Activated naive CD4-positive, alpha-beta T cell treated with anti-CD3 and anti-CD28 coated beads, Interleukin-2, amount 10 ng/mL, durations not matched to agents 7 days and 5 days (primary cell): ENCODE data around the gene C1orf87.

Experiments used
- CTCF ChIA-PET: fragments of 350-600 bp; sonication (Branson Sonifier 250); formaldehyde crosslinking; loops from one replicate; lab custom pipeline; 2021; ENCODE audit warnings: antibody characterized with exemption; lab: Charles Lee
- DNase-seq: peaks from one replicate; pipeline ENCODE4 v3.0.0-alpha.2; 2020
- H3K27ac Mint-ChIP-seq: one replicate; pipeline ENCODE4 v1.8.0; 2021; ENCODE audit warnings: mild to moderate bottlenecking, moderate library complexity, mixed read lengths
- H3K27me3 Mint-ChIP-seq: one replicate; pipeline ENCODE4 v1.8.0; 2021; ENCODE audit warnings: mild to moderate bottlenecking, mixed read lengths
- H3K36me3 Mint-ChIP-seq: one replicate; pipeline ENCODE4 v1.8.0; 2021; ENCODE audit warnings: mixed read lengths
- H3K4me1 Mint-ChIP-seq: one replicate; pipeline ENCODE4 v1.8.0; 2021; ENCODE audit warnings: mixed read lengths
- H3K4me3 Mint-ChIP-seq: one replicate; pipeline ENCODE4 v1.8.0; 2021; ENCODE audit warnings: mild to moderate bottlenecking, moderate library complexity, mixed read lengths
- H3K9me3 Mint-ChIP-seq: one replicate; pipeline ENCODE4 v1.8.0; 2021; ENCODE audit warnings: mixed read lengths

C1orf87 gene, protein sequence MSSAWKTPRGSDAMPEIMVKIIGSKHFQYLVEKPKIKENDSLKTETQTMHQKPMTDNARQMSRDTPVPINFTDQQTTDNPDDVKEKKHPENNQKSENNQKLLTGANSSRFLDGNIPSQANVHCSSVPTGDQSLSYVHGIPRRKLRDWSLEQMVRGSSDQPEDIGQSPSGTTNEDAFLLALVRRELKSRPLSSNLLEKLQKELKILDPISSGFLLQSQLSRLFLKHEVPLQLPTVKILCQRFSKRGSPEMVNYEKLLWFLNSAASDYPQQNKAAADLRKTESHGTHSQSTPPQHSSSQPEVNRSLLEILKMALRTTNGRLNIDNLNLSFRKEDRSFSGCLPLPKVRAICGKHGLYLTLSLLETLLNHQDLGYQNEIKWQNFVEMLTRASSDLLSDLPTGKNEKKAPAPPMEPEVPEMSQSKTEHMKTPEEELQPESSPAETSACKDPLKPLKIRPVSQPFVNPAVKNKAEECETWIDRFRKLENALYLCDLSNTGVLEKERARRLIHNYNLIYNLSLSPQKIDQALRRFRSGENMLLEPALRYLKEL

DNA sequence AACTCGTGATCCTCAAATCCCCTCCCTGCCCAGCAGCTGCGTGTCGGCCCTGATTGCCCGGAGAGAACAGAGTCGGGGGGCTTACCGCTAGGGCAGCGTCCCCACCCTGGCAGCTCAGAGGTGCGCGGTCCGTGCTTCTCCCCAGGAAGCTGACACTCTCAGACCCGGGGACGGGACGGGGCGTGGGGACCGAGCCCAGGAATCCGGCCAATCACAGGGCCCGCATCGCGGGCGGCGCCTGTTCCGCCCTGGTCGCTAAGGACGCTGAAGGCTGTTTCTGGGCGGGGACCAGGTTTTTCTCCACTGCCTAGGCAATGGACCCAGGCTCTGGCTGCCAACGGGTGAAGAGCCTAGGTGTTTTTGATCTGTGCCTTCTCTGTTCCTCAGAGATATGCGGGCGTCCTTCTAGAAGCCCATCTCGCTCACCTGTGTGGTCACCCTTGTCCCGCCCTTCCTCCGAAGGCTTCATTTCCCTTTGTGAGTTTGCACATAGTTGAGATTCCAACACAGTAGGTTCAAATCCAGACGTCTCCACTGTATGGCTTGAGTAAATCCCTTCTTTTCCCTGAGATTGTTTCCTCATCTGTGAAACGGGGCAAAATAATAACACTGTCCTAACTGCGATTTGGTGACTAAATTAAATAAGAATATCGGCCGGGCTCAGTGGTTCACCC is at the start of gene C1orf87:
Gene C1orf87 (minus strand): TSS at position 166 of the 674 bp plus-strand sequence. CDS start 1,127 bp downstream, outside the sequence.
- Mint-ChIP-seq H3K27me3 (peaks cover 27% of the 10 kb centered on the region), H3K9me3 (no peaks in the 10 kb centered on the region), H3K4me1 (no peaks in the 10 kb centered on the region), H3K36me3 (no peaks in the 10 kb centered on the region), H3K4me3 (no peak within 1 kb of the TSS), H3K27ac (no peak within 1 kb of the TSS)
- DNase-seq: no peak
- CTCF ChIA-PET: no interaction called here

DNA sequence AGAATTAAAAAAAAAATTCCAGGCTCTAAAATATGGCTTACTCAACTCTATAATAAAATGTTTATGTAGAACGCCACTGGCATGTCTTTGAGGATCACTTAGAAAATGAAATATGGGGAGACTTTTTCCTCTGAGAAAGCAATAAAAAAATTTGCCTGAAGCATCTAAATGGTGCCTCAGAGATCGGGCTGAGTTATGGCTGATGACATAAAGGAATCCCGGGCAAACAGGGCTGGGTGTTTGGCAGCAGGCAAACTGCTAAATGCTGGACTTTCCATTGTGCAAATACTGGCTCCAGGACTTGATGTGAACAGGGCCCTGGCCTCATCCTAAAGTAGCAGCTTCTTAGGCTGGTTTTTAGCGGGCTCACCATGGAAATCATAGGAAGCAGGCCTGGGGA is 44.5 kb upstream of the C1orf87 start:
- Mint-ChIP-seq H3K27ac (no peak overlapping the region), H3K9me3 (no peaks in the 10 kb centered on the region), H3K4me3 (no peak overlapping the region), H3K36me3 (no peaks in the 10 kb centered on the region), H3K4me1 (no peaks in the 10 kb centered on the region), H3K27me3 (no peaks in the 10 kb centered on the region)
- CTCF ChIA-PET: no interaction called here
- DNase-seq: no peak

DNA sequence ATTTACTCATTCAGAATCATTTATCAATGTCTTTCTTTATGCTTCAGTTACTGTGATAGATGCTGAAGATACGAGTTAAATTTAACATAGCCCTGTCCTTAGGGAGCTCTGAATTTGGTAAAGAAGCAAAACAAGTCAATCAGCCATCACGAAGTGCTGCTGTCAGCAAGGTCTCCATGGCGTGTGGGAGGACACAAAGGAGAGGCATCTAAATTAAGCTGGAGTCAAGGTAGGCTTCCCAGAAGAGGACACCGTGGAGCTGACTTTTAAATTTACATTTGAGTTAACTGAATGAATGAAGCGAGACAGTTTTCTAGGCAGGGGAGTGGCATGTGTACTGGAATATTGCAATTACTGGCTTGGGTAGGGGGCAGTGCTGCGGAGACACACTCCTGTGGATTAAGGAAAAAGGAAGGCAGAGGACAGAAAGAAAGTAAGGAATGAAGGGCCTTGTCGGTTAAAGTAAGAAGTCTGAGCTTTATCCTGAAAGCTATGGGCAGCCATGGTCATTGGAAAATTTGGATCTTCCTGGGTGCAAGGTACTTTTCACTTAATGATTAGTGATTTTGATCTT is 41.3 kb upstream of the C1orf87 start:
- CTCF ChIA-PET: no interaction called here
- no peaks in the 10 kb centered on the region for H3K4me1 Mint-ChIP-seq
- no peaks in the 10 kb centered on the region for H3K27me3 Mint-ChIP-seq
- H3K36me3 Mint-ChIP-seq: no peaks in the 10 kb centered on the region
- H3K27ac Mint-ChIP-seq: no peak overlapping the region
- no peaks in the 10 kb centered on the region for H3K9me3 Mint-ChIP-seq
- H3K4me3 Mint-ChIP-seq: no peak overlapping the region
- DNase-seq: no peak

DNA sequence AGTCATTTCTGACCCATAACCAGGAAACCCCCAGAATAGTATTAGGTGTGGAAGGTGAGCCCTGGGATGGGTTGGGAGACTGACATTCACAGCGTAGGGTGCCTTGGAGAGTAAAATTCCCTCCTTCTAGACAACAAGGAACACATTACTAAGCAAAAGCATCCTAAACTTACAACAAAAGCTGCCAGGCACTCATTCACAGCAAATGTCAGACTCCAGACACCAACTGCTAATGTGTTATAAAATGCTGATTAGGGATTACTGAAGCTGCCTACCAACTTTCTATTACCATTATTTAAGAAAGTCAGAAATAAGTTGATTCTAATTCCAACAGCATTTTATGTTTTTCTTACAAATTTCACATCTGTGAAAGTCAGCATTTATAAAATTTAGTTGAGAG is 40.0 kb upstream of the C1orf87 start:
- no peaks in the 10 kb centered on the region for H3K4me1 Mint-ChIP-seq
- no peak overlapping the region for H3K4me3 Mint-ChIP-seq
- H3K27me3 Mint-ChIP-seq: no peaks in the 10 kb centered on the region
- no peak for DNase-seq
- no peaks in the 10 kb centered on the region for H3K36me3 Mint-ChIP-seq
- H3K27ac Mint-ChIP-seq: no peak overlapping the region
- CTCF ChIA-PET: interaction anchor here (0.8 kb wide), 1 partner anchor 253 kb away, joined by 3 read pairs; no protein-coding TSS in a partner anchor
- no peaks in the 10 kb centered on the region for H3K9me3 Mint-ChIP-seq

DNA sequence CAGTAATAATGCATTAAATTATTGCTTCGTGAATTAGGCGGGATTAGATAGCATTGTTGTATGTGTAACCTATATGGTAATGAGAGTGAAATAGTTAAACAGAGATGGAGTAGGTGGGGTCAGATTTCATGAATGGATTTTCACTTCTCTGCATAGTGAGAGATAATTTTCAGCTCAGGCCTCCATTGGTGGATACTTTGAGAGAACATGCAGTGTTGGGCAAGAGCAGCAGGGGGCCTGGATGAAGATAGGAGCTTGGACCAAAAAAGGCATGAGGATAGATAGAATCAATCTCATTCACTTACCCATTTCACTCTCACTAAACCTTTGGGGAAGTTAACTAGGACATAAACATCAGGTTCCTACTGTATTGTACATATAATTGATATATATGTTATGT is 39.5 kb upstream of the C1orf87 start:
- no peak for DNase-seq
- H3K4me1 Mint-ChIP-seq: no peaks in the 10 kb centered on the region
- H3K9me3 Mint-ChIP-seq: no peaks in the 10 kb centered on the region
- CTCF ChIA-PET: no interaction called here
- H3K27ac Mint-ChIP-seq: no peak overlapping the region
- no peaks in the 10 kb centered on the region for H3K36me3 Mint-ChIP-seq
- no peak overlapping the region for H3K4me3 Mint-ChIP-seq
- H3K27me3 Mint-ChIP-seq: no peaks in the 10 kb centered on the region

DNA sequence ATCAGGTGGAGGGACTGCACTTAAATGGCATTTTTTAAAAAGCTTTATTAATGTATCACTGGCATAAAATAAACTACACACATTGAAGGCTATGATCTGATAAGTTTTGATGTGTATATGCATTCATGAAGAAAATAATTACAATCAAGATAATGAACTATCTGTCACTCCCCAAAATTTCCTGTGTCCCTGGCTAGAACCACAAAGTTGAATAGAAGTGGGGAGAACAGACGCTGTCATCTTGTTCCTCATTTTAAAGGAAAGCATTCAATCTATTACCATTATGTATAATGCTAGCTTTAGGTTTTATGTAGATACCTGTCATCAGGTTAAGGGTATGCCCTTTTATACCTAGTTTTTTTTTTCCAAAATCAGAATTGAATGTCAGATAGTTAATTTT is 38.1 kb upstream of the C1orf87 start:
- H3K27ac Mint-ChIP-seq: no peak overlapping the region
- no peak overlapping the region for H3K4me3 Mint-ChIP-seq
- H3K36me3 Mint-ChIP-seq: no peaks in the 10 kb centered on the region
- no peaks in the 10 kb centered on the region for H3K9me3 Mint-ChIP-seq
- CTCF ChIA-PET: no interaction called here
- no peaks in the 10 kb centered on the region for H3K27me3 Mint-ChIP-seq
- no peak for DNase-seq
- H3K4me1 Mint-ChIP-seq: no peaks in the 10 kb centered on the region

DNA sequence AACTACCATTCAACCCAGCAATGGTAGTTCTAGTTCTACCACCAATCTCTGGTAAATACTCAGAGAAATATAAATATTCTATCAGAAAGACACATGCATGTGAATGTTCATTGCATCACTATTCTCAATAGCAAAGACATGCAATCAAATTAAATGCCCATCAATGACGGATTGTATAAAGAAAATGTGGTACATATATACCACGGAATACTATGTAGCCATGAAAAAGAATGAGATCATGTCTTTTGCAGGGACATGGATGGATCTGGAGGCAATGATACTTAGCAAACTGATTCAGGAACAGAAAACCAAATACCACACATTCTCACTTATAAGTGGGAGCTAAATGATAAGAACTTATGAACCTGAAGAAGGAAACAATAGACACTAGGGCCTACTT is 37.5 kb upstream of the C1orf87 start:
- H3K27ac Mint-ChIP-seq: no peak overlapping the region
- no peaks in the 10 kb centered on the region for H3K36me3 Mint-ChIP-seq
- no peak for DNase-seq
- H3K27me3 Mint-ChIP-seq: no peaks in the 10 kb centered on the region
- H3K4me3 Mint-ChIP-seq: no peak overlapping the region
- H3K9me3 Mint-ChIP-seq: no peaks in the 10 kb centered on the region
- CTCF ChIA-PET: no interaction called here
- H3K4me1 Mint-ChIP-seq: no peaks in the 10 kb centered on the region

DNA sequence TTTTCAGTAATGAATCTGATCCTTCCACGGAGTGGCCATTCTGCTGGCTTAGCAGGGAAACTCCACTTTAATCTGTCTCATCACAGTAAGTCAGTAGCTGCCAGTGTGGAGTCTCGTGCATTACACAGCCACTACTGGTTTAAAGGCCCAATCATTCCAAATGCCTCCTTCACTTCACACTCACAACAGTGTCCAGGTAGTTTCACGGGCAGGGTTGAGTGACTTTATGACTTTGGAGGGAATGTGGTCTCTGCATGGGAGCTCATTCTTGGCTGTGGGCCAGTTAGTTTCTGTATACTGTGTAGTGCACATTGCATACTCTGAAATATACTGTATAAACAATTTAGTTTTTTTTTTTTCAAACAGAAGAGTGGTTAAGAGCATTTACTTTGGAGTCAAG is 34.6 kb upstream of the C1orf87 start:
- no peak overlapping the region for H3K27ac Mint-ChIP-seq
- H3K27me3 Mint-ChIP-seq: no peaks in the 10 kb centered on the region
- H3K4me3 Mint-ChIP-seq: no peak overlapping the region

DNA sequence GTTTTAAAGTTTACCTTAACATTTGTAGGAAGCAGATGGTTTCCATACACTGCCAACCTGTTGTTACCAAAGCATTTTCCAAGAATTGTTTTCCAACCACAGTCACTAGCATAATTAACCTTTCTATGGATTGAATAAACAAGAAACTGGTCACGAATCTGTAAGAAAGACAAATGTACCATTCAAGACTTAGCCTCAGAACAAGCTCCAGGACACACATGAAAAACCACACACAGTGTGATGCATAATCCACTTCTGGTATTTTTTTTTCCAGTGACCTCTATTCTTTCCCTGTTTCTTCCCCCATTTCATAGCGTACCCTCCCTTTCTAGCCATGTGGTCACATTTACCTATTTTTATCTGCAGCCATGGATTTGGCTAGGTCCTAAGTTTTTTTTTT is 29.6 kb upstream of the C1orf87 start:
- Mint-ChIP-seq H3K9me3 (no peaks in the 10 kb centered on the region), H3K36me3 (no peaks in the 10 kb centered on the region), H3K4me3 (no peak overlapping the region), H3K4me1 (no peaks in the 10 kb centered on the region), H3K27me3 (no peaks in the 10 kb centered on the region), H3K27ac (no peak overlapping the region)
- CTCF ChIA-PET: no interaction called here
- no peak for DNase-seq

More for the DNA sequence above, 34.6 kb upstream of the C1orf87 start:
- no peaks in the 10 kb centered on the region for H3K4me1 Mint-ChIP-seq
- no peaks in the 10 kb centered on the region for H3K9me3 Mint-ChIP-seq
- DNase-seq: no peak
- no peaks in the 10 kb centered on the region for H3K36me3 Mint-ChIP-seq
- CTCF ChIA-PET: no interaction called here

DNA sequence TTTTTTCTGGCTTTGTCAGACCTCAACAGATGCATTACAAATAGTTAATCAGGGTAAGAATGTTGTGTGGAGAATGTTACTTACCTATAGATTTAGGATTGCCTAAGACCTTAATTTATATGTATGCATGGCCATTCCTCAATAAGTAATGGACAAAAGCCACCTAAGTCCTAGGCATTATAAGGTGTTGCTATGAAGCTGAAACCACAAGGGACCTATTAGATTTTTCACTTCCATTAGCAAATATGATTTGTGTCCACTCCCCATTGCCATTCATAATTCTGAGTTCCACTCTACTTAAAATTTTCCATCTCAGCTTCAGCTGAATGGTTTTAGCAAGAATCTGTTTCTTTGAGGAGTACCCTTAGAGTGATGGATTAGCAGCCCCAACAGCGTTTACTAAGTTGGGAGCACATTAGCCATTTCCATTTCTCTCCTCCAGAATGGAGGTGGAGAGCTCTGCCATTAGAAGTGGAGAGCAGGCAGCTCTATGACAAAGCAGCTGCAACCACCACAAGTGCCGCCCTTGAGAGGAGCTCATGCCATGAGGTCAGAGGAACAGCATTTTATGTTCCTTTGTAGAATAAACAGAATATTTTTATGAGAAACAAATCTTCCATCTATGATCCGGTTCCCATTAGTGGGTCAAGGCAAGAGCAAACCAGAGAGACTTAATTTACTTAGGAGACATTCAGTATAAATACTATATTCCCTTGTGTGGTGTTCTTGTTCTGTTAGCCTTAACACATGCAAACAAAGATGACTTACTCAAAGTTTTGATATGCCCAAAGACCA is 28.9 kb upstream of the C1orf87 start:
- no peaks in the 10 kb centered on the region for H3K9me3 Mint-ChIP-seq
- no peak for DNase-seq
- CTCF ChIA-PET: no interaction called here
- H3K27ac Mint-ChIP-seq: no peak overlapping the region
- H3K4me1 Mint-ChIP-seq: no peaks in the 10 kb centered on the region
- H3K36me3 Mint-ChIP-seq: no peaks in the 10 kb centered on the region
- no peaks in the 10 kb centered on the region for H3K27me3 Mint-ChIP-seq
- H3K4me3 Mint-ChIP-seq: no peak overlapping the region

DNA sequence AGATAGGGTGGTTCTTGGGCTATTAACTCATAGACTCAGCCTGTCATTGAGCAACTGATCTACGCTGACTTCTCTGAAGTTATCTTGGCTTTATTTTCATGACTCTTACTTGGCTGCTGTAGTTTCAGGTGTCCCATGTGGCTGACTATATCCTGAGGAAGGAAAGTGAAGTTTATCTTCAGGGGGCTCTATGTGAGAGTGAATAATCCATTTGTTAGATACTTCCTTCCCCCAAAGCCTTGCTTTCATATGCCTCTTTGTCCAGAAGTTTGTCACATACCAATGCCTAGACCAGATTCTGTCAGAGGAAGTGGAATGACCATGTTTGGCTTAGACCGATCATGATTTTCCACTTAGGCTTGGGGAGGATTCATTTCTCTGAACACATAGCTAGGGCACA is 27.9 kb upstream of the C1orf87 start:
- no peak overlapping the region for H3K27ac Mint-ChIP-seq
- no peaks in the 10 kb centered on the region for H3K36me3 Mint-ChIP-seq
- H3K9me3 Mint-ChIP-seq: no peaks in the 10 kb centered on the region
- CTCF ChIA-PET: no interaction called here
- H3K4me3 Mint-ChIP-seq: no peak overlapping the region
- no peak for DNase-seq
- H3K27me3 Mint-ChIP-seq: no peaks in the 10 kb centered on the region
- H3K4me1 Mint-ChIP-seq: no peaks in the 10 kb centered on the region

DNA sequence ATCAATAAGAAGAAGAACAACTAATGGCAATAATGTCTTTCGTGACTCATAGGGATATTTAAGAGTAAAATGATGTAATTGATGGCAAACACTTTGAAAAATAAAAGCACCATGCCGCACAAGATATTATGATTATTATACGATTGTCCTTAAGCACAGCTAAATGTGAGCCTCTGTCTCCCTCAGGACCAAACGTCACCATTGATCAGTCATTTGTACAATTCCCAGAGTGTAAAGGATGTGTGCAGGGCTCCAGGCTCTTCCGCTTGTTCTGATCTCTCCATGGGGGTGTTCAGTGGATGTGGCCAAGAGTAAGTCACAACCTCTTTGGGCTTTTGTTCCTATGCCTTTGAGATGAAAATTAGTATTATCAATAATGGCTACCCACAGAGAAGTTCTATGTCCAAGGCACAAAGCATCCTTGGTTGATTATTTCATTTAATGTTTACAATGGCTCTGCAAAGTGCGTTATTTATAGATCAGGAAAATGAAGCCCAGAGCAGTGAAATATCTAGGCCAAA is 17.7 kb upstream of the C1orf87 start:
- Mint-ChIP-seq H3K27me3 (no peaks in the 10 kb centered on the region), H3K4me1 (no peaks in the 10 kb centered on the region), H3K36me3 (no peaks in the 10 kb centered on the region), H3K4me3 (no peak overlapping the region), H3K27ac (no peak overlapping the region), H3K9me3 (no peaks in the 10 kb centered on the region)
- no peak for DNase-seq
- CTCF ChIA-PET: interaction anchor here (1.4 kb wide), 1 partner anchor 115 kb away, joined by 3 read pairs; no protein-coding TSS in a partner anchor

DNA sequence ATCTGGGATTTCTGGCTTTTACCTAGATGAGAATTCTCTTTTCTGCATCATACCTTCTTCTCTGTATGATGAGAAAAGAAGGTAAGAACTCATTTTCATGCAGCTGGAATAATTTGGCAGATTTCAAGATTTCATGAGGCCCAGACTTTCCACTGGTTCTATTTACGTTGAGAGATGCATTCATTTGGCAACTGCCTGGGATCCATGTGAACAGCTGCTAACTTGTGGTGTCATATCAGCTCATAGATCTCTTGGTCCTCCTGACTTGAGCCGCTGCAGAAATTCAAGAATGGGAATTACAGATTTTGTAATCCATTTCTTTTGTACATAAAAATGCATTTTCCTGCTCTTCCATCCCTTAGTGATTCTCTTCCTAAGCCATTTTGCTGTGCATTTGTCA is 17.1 kb upstream of the C1orf87 start:
- DNase-seq: no peak
- Mint-ChIP-seq H3K27me3 (no peaks in the 10 kb centered on the region), H3K36me3 (no peaks in the 10 kb centered on the region), H3K27ac (no peak overlapping the region), H3K4me1 (no peaks in the 10 kb centered on the region), H3K4me3 (no peak overlapping the region), H3K9me3 (no peaks in the 10 kb centered on the region)
- CTCF ChIA-PET: no interaction called here
